HG02623 (cell line): ENCODE data around the gene KLHL28.

ENCODE experiments used
- ATAC-seq: cut with Tn5 transposase; IDR thresholded peaks from one replicate; pipeline ENCODE4 v1.9.1; 2021; ENCODE audit warnings: moderate library complexity; ENCODE audit not compliant: unreplicated experiment

The KLHL28 gene

DNA sequence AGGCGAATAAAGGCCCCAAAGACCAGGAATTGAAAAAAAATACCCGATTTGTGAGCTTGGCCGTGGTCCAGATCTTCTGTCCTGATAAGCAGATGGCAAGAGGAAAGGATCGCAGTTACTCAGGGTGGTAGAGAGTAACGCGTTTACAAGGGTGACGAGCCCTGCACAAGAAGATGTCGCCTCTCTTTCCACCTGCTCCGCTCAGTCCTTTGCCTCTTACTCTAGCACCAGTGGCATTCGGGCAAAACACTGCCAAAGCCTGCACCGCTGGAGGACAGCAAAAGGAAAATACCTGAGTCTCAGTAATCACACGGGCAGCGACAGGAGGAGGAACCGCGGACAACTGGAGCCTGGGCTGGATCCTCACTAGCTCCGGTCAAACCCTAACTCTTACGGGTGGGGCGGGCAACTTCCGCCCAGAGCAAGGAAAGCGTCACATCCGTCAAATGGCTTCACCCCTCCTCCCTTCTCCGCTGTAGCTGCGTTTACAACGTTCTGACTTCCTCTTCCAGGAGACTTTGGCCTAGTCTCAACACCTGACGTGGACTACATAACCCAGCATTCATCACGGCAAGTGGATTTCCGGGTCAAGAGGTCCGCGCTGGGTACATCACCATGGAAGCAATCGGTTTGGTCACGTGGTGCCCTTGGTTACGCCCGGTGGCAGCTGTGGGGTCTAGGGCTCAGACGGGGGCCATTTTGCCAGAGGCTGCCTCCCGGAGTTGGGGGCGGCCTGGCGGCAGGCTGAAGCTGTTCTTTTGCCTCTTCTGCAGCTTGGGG lies at the start of gene KLHL28, which contains the start of gene TOGARAM1:
Gene KLHL28, minus strand, starts transcription at position 394 of the 780 bp plus-strand sequence. CDS start 16,019 bp downstream, outside the sequence.
Gene TOGARAM1, plus strand, starts transcription at position 637 of the 780 bp plus-strand sequence. CDS start 232 bp downstream, outside the sequence.
- peak; percentile 88 for ATAC-seq

DNA sequence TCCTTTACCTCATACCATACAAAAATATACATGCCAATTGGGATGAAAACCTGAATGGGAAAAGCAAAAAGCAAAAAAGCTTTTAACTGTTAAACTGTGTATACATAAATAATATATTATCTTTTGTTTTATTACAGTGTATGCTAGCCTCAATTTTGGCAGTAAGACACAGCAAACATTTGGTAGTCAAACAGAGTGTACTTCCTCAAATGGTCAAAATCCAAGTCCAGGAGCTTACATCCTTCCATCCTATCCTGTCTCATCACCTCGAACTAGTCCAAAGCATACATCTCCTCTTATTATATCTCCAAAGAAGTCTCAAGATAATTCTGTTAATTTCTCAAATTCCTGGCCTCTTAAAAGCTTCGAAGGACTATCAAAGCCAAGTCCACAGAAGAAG lies 42.2 kb upstream of the KLHL28 start:
- no peak for ATAC-seq

DNA sequence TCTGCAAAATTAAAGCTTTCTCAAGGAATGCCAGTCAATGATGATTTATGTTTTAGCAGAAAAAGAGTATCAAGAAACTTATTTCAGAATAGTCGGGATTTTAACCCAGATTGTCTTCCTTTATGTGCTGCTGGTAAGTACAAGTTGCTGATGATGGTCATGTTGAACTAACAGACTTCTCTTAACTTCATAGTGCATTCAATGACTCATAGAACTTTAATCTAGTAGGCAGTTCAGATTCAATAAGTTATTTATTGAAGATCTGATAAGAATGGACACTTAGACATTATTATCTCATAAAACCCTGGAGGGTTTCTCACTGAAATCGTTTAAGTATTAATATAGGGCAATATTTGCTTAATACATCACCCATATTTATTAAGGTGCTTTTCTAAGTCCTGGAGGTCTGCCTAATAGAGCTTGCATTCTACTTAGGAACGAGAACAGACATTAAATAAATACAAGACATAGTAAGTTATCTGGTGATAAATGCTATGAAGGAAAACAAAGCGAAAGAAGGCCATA lies 34.1 kb upstream of the KLHL28 start:
- ATAC-seq: no peak

GRCh38 chr14:44995196-44995595 lies 33.4 kb upstream of the KLHL28 start:
- ATAC-seq: no peak

DNA sequence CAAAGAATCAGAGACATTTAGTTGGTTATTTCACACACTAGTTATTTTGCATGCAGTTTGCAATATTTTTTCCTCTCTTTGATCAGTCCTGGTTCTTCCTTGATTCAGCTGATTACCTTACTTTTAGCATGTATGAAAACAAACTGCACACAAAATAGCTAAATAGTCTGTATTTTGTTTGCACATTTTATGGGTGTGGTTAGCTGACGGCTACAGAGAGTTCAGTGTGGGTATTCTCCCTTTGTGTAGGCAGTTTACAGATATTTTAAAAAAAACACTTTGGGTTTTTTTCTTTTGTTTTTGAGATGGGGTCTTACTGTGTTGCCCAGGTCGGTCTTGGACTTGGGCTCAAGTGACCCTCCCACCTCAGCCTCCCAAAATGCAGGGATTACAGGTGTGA lies 28.8 kb upstream of the KLHL28 start:
- ATAC-seq: no peak

DNA sequence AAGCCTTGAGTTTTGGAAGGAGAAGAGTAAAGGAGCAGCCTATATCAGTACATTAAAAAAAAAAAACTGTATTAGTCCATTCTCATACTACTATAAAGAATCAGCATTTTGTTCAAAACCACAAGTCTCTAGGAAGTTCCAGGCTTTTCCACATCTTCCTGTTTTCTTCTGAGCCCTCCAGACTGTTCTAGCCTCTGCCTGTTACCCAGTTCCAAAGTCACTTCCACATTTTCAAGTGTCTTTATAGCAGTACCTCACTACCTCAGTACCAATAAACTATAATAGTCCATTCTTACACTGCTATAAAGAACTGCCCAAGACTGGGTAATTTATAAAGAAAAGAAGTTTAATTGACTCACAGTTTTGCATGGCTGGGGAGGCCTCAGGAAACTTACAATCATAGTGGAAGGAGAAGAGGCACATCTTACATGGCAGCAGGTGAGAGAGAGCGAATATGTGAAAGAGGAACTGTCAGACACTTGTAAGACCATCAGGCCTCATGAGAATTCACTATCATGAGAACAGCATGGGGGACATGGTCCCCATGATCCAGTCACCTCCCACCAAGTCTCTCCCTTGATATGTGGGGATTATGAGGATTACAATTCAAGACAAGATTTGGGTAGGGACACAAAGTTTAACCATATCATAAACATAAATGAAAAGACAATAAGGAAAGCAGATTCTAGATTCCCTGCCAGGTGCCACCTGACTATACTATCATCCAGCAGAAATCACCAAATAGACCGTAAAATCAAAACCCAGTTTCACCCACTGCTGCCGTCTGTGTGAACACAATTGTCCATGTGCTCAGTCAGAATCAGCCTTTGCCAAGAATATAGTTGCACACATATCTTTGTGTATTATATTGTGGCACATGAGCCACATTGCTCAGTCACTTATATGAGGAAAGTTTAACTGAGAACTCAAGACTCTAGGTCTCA lies 28.0 kb upstream of the KLHL28 start:
- ATAC-seq: no peak

- ATAC-seq: no peak
Observed at GRCh38 chr14:44988694-44989093, 26.9 kb upstream of the KLHL28 start.

GRCh38 chr14:44982594-44982993 lies 20.8 kb upstream of the KLHL28 start:
- ATAC-seq: no peak

DNA sequence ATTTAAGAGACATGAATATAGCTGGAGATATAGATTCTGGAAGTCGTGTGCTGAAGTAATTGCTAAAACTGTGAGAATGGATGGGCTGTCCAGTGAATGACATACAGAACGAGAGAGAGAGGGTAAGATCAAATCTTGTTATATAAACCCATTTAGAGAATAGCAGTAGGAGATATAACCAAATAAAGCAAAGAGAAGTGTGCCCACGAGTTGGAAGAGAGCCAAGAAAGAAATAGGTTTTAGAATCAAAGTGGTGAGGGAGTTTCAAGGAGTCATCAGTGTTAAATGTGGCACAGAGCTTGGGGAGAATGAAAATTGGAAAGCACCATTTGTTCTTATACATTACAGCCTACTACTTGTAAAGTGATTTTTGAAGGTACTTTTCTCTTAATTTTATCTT lies 19.5 kb upstream of the KLHL28 start:
- no peak for ATAC-seq

DNA sequence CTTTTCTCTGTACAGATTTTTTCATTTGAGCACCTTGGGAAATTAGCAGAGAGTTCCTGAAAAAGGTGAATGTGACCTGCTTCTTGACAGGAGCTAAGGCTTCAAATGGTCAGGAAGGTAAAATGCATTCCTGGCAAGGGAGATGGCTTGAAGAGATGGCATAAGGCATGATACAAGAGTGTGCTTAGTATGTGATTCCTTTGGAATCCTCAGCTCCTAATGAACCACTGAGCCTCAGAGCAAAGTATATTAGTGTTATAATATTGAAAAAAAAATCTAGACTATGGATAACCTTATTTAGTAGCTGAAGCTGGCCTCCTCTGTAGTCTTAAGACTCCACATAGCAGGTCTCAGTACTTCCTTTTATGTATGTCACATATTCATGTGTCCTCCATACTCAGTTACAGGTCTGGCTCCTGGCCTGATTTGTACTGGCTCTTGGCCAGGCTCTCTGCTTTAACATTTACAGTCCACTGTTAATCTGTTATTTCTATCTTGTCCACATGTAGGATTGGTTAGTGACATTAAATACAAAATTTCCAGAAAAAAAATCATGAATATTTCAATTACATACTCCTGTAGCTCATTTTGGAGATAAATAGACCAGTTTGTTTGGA lies 18.1 kb upstream of the KLHL28 start:
- ATAC-seq: no peak

GRCh38 chr14:44979273-44979672 lies 17.5 kb upstream of the KLHL28 start:
- no peak for ATAC-seq

DNA sequence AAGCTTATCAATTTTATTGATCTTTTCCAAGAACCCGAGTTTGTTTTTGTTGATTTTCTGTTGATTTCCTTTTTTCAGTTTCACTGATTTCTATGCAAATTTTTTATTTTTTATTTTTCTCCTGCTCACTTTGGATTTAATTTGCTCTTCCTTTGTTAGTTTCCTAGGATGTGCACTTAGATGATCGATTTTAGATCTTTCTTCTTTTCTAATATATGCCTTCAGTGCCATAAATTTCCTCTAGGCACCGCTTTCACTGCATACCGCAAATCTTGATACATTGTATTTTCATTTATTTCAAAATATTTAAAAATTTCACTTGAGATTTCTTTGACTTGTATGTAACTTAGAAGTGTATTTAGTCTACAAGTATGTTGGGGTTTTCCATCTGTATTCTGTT lies 9.7 kb upstream of the KLHL28 start:
- ATAC-seq: no peak

GRCh38 chr14:44970907-44971306 lies 9.2 kb upstream of the KLHL28 start:
- ATAC-seq: no peak

- no peak for ATAC-seq
Observed at GRCh38 chr14:44968714-44969113, 7.0 kb upstream of the KLHL28 start.

DNA sequence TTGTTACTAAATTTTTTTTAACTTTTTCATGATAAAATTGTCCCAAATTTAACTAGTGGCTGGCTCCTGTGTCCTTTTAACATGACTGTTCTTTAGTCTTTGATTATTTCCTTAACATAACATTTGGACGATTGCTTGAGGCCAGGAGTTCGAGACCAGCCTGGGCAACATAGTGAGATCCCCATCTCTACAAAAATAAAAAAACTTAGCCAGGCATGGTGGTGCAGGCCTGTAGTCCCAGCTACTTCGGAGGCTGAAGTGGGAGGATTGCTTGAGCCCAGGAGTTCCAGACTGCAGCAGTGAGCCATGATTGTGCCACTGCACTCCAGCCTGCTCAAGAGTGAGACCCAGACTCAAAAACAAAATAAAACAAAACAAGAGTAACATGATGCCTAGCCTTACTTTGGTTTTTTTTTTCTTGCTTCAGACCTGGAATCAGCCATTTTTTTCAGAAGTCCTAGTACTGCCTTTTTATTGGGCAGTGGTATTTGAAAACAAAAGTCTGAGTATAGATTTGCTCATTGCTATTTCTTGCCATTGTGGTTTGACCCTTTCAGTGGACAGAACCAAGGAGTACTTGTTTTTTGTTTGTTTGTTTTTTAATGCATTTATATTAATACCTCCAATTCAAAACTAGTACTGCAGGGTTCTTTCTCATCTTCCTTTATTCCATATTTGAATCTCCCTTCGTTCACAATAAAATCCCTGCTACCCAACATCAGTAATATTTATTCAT lies 5.0 kb upstream of the KLHL28 start:
- ATAC-seq: no peak

DNA sequence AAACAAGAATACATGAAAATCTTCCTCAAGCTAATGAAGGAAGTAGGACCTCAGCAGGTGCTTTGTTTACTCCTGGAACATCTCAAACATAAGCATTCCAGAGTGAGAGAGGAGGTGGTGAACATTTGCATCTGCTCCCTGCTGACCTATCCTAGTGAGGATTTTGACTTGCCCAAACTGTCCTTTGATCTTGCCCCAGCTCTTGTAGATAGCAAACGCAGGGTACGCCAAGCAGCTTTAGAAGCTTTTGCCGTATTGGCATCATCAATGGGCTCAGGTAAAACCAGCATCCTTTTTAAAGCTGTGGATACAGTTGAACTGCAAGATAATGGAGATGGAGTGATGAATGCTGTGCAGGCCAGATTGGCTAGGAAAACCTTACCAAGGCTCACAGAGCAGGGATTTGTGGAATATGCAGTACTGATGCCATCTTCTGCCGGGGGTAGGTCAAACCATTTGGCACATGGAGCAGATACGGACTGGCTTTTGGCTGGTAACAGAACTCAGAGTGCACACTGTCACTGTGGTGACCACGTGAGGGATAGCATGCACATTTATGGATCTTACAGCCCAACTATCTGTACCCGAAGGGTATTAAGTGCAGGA lies 2.1 kb upstream of the KLHL28 start:
- no peak for ATAC-seq

GRCh38 chr14:44963044-44963528 lies 1.3 kb upstream of the KLHL28 start:
- no peak for ATAC-seq

DNA sequence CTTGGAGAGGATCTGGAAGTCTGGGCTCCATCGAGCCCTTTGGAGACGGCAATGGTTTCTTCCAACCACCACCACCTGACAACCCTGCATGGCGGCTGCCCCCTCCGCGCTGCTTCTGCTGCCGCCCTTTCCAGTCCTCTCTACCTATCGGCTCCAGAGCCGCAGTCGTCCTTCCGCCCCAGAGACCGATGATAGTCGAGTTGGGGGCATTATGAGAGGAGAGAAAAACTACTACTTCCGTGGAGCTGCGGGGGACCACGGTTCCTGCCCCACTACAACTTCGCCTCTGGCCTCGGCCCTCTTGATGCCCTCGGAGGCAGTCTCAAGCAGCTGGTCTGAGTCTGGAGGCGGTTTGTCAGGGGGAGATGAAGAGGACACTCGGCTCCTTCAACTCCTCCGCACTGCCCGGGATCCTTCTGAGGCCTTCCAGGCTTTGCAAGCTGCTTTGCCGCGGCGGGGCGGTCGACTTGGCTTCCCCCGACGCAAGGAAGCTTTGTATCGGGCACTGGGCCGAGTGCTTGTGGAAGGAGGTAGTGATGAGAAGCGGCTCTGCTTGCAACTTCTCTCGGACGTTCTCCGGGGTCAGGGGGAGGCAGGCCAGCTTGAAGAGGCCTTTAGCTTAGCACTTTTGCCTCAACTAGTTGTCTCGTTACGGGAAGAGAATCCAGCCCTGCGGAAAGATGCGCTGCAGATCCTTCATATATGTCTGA lies 742 bp upstream of the KLHL28 start:
- ATAC-seq: peak; percentile 18

GRCh38 chr14:44961151-44961553 lies 595 bp downstream of the KLHL28 start:
- ATAC-seq: peak; percentile 20
